Keratinocyte (primary cell): ENCODE data around the gene YWHAE. TPM values are rescaled to one million over a fixed set of nuclear protein-coding genes. Genes with fewer than 3 reads are reported as not detected.

Experiments
- DNase-seq: peaks from one replicate; pipeline ENCODE4 v3.0.0-alpha.2; 2011; ENCODE audit warnings: low read depth, missing footprints, low spot score
- FAIRE-seq: peaks from 2 replicates; lab custom pipeline; 2011; peaks lifted over from hg19 to GRCh38; lab: Jason Lieb, UNC
- H2AFZ ChIP-seq: 2 replicates; pipeline ENCODE4 v1.6.0; 2012; ENCODE audit warnings: low read length, control low read depth, inconsistent platforms; ENCODE audit not compliant: control insufficient read depth
- H3K27ac ChIP-seq: 2 replicates; pipeline ENCODE4 v1.5.1; 2011; ENCODE audit warnings: low read length; ENCODE audit not compliant: control insufficient read depth, insufficient read depth
- H3K27me3 ChIP-seq: 3 replicates; pipeline ENCODE4 v1.6.0; 2011; ENCODE audit warnings: low read length; ENCODE audit not compliant: control insufficient read depth, insufficient read depth; ENCODE audit errors: extremely low read depth
- H3K36me3 ChIP-seq, 2 experiments: 2 replicates in 1 of 2; 3 replicates in 1 of 2; pipeline ENCODE4 v1.5.1; 2011; ENCODE audit warnings: low read length in 2 of 2, mild to moderate bottlenecking in 1 of 2; ENCODE audit not compliant: control insufficient read depth in 2 of 2, insufficient read depth in 2 of 2; ENCODE audit errors: extremely low read depth in 1 of 2
- H3K4me1 ChIP-seq: 3 replicates; pipeline ENCODE4 v1.5.1; 2011; ENCODE audit warnings: low read length; ENCODE audit not compliant: control insufficient read depth, insufficient read depth; ENCODE audit errors: extremely low read depth
- H3K4me2 ChIP-seq: 3 replicates; pipeline ENCODE4 v1.6.0; 2011; ENCODE audit warnings: low read depth, low read length; ENCODE audit not compliant: control insufficient read depth, insufficient read depth; ENCODE audit errors: extremely low read depth
- H3K4me3 ChIP-seq, 3 experiments: fragments of 200-600 bp in 1 of 3; sonication (generic) in 1 of 3; 2 replicates in 2 of 3; 3 replicates in 1 of 3; pipeline ENCODE4 v1.5.1; 2011 to 2016; ENCODE audit warnings: low read length in 3 of 3, mild to moderate bottlenecking in 3 of 3, control low read depth in 2 of 3, inconsistent platforms in 1 of 3, low read depth in 1 of 3, mixed read lengths in 1 of 3, mixed run types in 1 of 3, moderate library complexity in 1 of 3; ENCODE audit not compliant: control insufficient read depth in 2 of 3, insufficient read depth in 2 of 3; ENCODE audit errors: extremely low read depth in 1 of 3
- H3K79me2 ChIP-seq: 2 replicates; pipeline ENCODE4 v1.6.0; 2012; ENCODE audit warnings: low read length; ENCODE audit not compliant: control insufficient read depth, insufficient read depth
- H3K9ac ChIP-seq: 3 replicates; pipeline ENCODE4 v1.6.0; 2011; ENCODE audit warnings: low read length; ENCODE audit not compliant: control insufficient read depth, insufficient read depth; ENCODE audit errors: extremely low read depth
- H3K9me1 ChIP-seq: 3 replicates; pipeline ENCODE4 v1.6.0; 2011; ENCODE audit warnings: low read length; ENCODE audit not compliant: control insufficient read depth, insufficient read depth; ENCODE audit errors: extremely low read depth
- H3K9me3 ChIP-seq: 2 replicates; pipeline ENCODE4 v1.5.1; 2012; ENCODE audit warnings: low read depth, low read length; ENCODE audit not compliant: control insufficient read depth
- H4K20me1 ChIP-seq: 3 replicates; pipeline ENCODE4 v1.6.0; 2011; ENCODE audit warnings: low read length; ENCODE audit not compliant: control insufficient read depth, insufficient read depth; ENCODE audit errors: extremely low read depth
- CTCF ChIP-seq, 3 experiments: IDR thresholded peaks in 1 of 3; conservative IDR thresholded peaks in 1 of 3; optimal IDR thresholded peaks in 1 of 3; 2 replicates in 2 of 3; 3 replicates in 1 of 3; pipeline versions ENCODE3 to v1.5.1; 2011; ENCODE audit warnings: low read length in 3 of 3, mild to moderate bottlenecking in 3 of 3, moderate library complexity in 2 of 3, control low read depth in 1 of 3, inconsistent platforms in 1 of 3; ENCODE audit not compliant: insufficient read depth in 2 of 3; ENCODE audit errors: extremely low read depth in 1 of 3
- EZH2 ChIP-seq: IDR thresholded peaks from one replicate; pipeline ENCODE4 v1.6.1; 2012; ENCODE audit warnings: inconsistent platforms, mild to moderate bottlenecking, low read length, moderate library complexity
- dilution Hi-C: fragments of 300-500 bp; cut with MboI; formaldehyde crosslinking; loops from one replicate; pipeline ENCODE4 v1.7.0; 2020; ENCODE audit warnings: low sequenced_read_pairs; ENCODE audit not compliant: extremely low pct_ligation_motif_present
- polyA plus RNA-seq, 5 experiments: library from polyadenylated mRNA; depleted of rRNA in 3 of 5; stranded (reverse) in 3 of 5; stranded (forward) in 1 of 5; unstranded in 1 of 5; fragments of >200 nt; gene quantifications; 1 replicate in 1 of 5; 2 replicates in 3 of 5; 3 replicates in 1 of 5; pipeline versions ENCODE4 v1.2.1 to v1.2.3, GENCODE V29; 2011 to 2012; ENCODE audit warnings: missing spikeins in 2 of 5, low read depth in 1 of 5, low replicate concordance in 1 of 5

YWHAE gene
- polyA plus RNA-seq, 1 donor (not counting 4 experiments of a cell fraction or from before 2014, with no cell fraction given) = 739 TPM

GRCh38 chr17:1300371-1300905 lies 99.6 kb downstream of the YWHAE start:
- TF ChIP-seq EZH2 (no peak), CTCF (optimal IDR thresholded peaks at IDR 0.05 in 1 of 3, IDR thresholded peaks at IDR 0.05 in 1 of 3, conservative IDR thresholded peaks at IDR 0.05 in 1 of 3; ENCODE audit: extremely low read depth in 1 of 3, insufficient read depth in 2 of 3, low read length in 3 of 3) (no peak)
- Histone ChIP-seq H3K27me3 (peaks cover 24% of the 10 kb centered on the region), H3K4me2 (no peak overlapping the region), H3K27ac (no peak overlapping the region), H3K79me2 (no peaks in the 10 kb centered on the region), H3K4me3 (no peak overlapping the region), H3K9ac (no peak overlapping the region), H2AFZ (no peak overlapping the region), H3K9me1 (no peaks in the 10 kb centered on the region), H3K4me1 (no peaks in the 10 kb centered on the region), H3K9me3 (no peaks in the 10 kb centered on the region), H3K36me3 (no peaks in the 10 kb centered on the region), H4K20me1 (no peaks in the 10 kb centered on the region)
- dilution Hi-C loops = no loop called here
- FAIRE-seq (no peak), DNase-seq (no peak)

- Histone ChIP-seq H3K4me1 (no peaks in the 10 kb centered on the region), H3K9ac (no peak overlapping the region), H3K36me3 (no peaks in the 10 kb centered on the region), H3K4me2 (no peak overlapping the region), H3K27ac (no peak overlapping the region), H2AFZ (no peak overlapping the region), H4K20me1 (no peaks in the 10 kb centered on the region), H3K79me2 (no peaks in the 10 kb centered on the region), H3K9me3 (no peaks in the 10 kb centered on the region), H3K4me3 (no peak overlapping the region), H3K27me3 (peaks cover 24% of the 10 kb centered on the region), H3K9me1 (no peaks in the 10 kb centered on the region)
- dilution Hi-C loops = no loop called here
- FAIRE-seq (no peak), DNase-seq (no peak)
- TF ChIP-seq EZH2 = no peak
- no peak for TF ChIP-seq CTCF (optimal IDR thresholded peaks at IDR 0.05 in 1 of 3, IDR thresholded peaks at IDR 0.05 in 1 of 3, conservative IDR thresholded peaks at IDR 0.05 in 1 of 3; ENCODE audit: extremely low read depth in 1 of 3, insufficient read depth in 2 of 3, low read length in 3 of 3)
These were observed 100.3 kb downstream of the YWHAE start for GRCh38 chr17:1299552-1300370.
